HepG2 (cell line): Measurements from ENCODE around the gene MRPL34. TPM values are rescaled to one million over a fixed set of nuclear protein-coding genes. Genes with fewer than 3 reads are reported as not detected.
A peak's percentile ranks its signal among the peaks of the same experiment; 100 is the strongest.

ENCODE experiments used
- ARNT2 ChIP-seq: sonication (generic); formaldehyde crosslinking; IDR thresholded peaks from 2 replicates; pipeline ENCODE4 v1.8.0; 2022; ENCODE audit warnings: mild to moderate bottlenecking, low read depth, missing genetic modification reagents, moderate library complexity
- BCLAF1 ChIP-seq: fragments of 450-650 bp; IDR thresholded peaks from 2 replicates; pipeline ENCODE4 v1.6.1; 2017; ENCODE audit warnings: mild to moderate bottlenecking
- CBX5 ChIP-seq: sonication (generic); formaldehyde crosslinking; IDR thresholded peaks from 2 replicates; pipeline ENCODE4 v1.4.0; 2020; ENCODE audit warnings: missing genetic modification reagents, borderline replicate concordance
- HNF1A ChIP-seq, 2 experiments: sonication (generic) in 1 of 2; formaldehyde crosslinking in 1 of 2; IDR thresholded peaks; 2 replicates each; pipeline versions ENCODE4 v1.4.0 to v1.6.1; 2016 to 2020; ENCODE audit warnings: borderline replicate concordance in 1 of 2, low read depth in 1 of 2, mild to moderate bottlenecking in 1 of 2, missing genetic modification reagents in 1 of 2
- HNRNPLL ChIP-seq: fragments of 200-400 bp; formaldehyde crosslinking; IDR thresholded peaks from 2 replicates; pipeline ENCODE4 v1.6.1; 2017; ENCODE audit warnings: mild to moderate bottlenecking, low read depth, low read length; ENCODE audit not compliant: poor library complexity, severe bottlenecking
- IKZF5 ChIP-seq: IDR thresholded peaks from 2 replicates; pipeline ENCODE4 v1.6.1; 2018; ENCODE audit warnings: missing genetic modification reagents, mild to moderate bottlenecking, missing compliant biosample characterization
- KLF16 ChIP-seq, 2 experiments: sonication (generic) in 1 of 2; formaldehyde crosslinking in 1 of 2; IDR thresholded peaks; 2 replicates each; pipeline versions ENCODE4 v1.6.1 to v1.8.0; 2016 to 2023; ENCODE audit warnings: missing genetic modification reagents in 2 of 2, missing compliant biosample characterization in 1 of 2
- MATR3 ChIP-seq: sonication (generic); formaldehyde crosslinking; IDR thresholded peaks from 2 replicates; pipeline ENCODE4 v1.4.0; 2020; ENCODE audit warnings: missing genetic modification reagents
- RXRB ChIP-seq: IDR thresholded peaks from 2 replicates; pipeline ENCODE4 v1.6.1; 2016; ENCODE audit warnings: borderline replicate concordance, missing genetic modification reagents, missing compliant biosample characterization
- SRY ChIP-seq: sonication (generic); formaldehyde crosslinking; IDR thresholded peaks from 2 replicates; pipeline ENCODE4 v1.8.0; 2022; ENCODE audit warnings: mild to moderate bottlenecking, missing genetic modification reagents
- TARDBP ChIP-seq: sonication (generic); formaldehyde crosslinking; IDR thresholded peaks from 2 replicates; pipeline ENCODE4 v1.8.0; 2022; ENCODE audit warnings: mild to moderate bottlenecking, missing genetic modification reagents
- ZBTB38 ChIP-seq: sonication (generic); formaldehyde crosslinking; IDR thresholded peaks from 2 replicates; pipeline ENCODE4 v1.5.1; 2020; ENCODE audit warnings: mild to moderate bottlenecking, missing genetic modification reagents
- ZFP91 ChIP-seq: sonication (generic); formaldehyde crosslinking; IDR thresholded peaks from 2 replicates; pipeline ENCODE4 v1.9.0; 2022; ENCODE audit warnings: missing genetic modification reagents, mild to moderate bottlenecking, borderline replicate concordance
- ZNF143 ChIP-seq: sonication (generic); formaldehyde crosslinking; IDR thresholded peaks from 2 replicates; pipeline ENCODE4 v1.4.0; 2020; ENCODE audit warnings: missing genetic modification reagents
- ZNF20 ChIP-seq: sonication (generic); formaldehyde crosslinking; IDR thresholded peaks from 2 replicates; pipeline ENCODE4 v1.4.0; 2020; ENCODE audit warnings: mild to moderate bottlenecking, moderate library complexity, missing genetic modification reagents
- ZNF235 ChIP-seq: sonication (generic); formaldehyde crosslinking; IDR thresholded peaks from 2 replicates; pipeline ENCODE4 v1.8.1; 2023; ENCODE audit warnings: mild to moderate bottlenecking, missing genetic modification reagents, borderline replicate concordance
- ZNF414 ChIP-seq: sonication (generic); formaldehyde crosslinking; IDR thresholded peaks from 2 replicates; pipeline ENCODE4 v1.5.0; 2020; ENCODE audit warnings: missing genetic modification reagents
- polyA plus RNA-seq, 8 experiments: library from polyadenylated mRNA; depleted of rRNA in 3 of 8; stranded (reverse) in 7 of 8; unstranded in 1 of 8; fragments of >200 nt; fragmentation: Illumina TruSeq in 4 of 8; extraction: Trizol in 4 of 8; gene quantifications; 2 replicates each; pipeline versions ENCODE4 v1.2.1 to v1.2.3, GENCODE V29; 2011 to 2016; ENCODE audit warnings: low read depth in 4 of 8, missing spikeins in 1 of 8, mixed read lengths in 1 of 8; ENCODE audit not compliant: insufficient read depth in 1 of 8
- total RNA-seq, 5 experiments: library from RNA; depleted of rRNA; stranded (reverse); fragments of >200 nt; fragmentation: Illumina TruSeq; extraction: Trizol; gene quantifications; 2 replicates each; pipeline ENCODE4 v1.2.3, GENCODE V29; 2016; ENCODE audit warnings: low read depth in 1 of 5

MRPL34 gene
- total and polyA plus RNA-seq, 2 of the 13 experiments (the other 11 are each of a cell fraction or from before 2014, with no cell fraction given) = 74.0 to 77.3 TPM

GRCh38 chr19:17282488-17283125 is 23.1 kb upstream of the MRPL34 start (continued):
- TF ChIP-seq ZNF20 (CRISPR knock-in tag) (no peak), ARNT2 (peak; percentile 76; the same call in 1 of the 2 replicates), RXRB (CRISPR knock-in tag) (peak; percentile 51; the same call in 1 of the 2 replicates), KLF16 (CRISPR knock-in tag; IDR thresholded peaks at IDR 0.05) (peak in 1 of 2 experiments; percentile 50; a peak in 1 of 4 replicates), TARDBP (CRISPR knock-in tag) (0 out of 2 replicates have a peak, but pooled peaks have one; percentile 26), HNF1A (IDR thresholded peaks at IDR 0.05; ENCODE audit: low read depth) (no peak), HNF1A (CRISPR knock-in tag; IDR thresholded peaks at IDR 0.05; ENCODE audit: borderline replicate concordance) (0 out of 2 replicates have a peak, but pooled peaks have one; percentile 51), MATR3 (no peak), SRY (CRISPR knock-in tag) (0 out of 2 replicates have a peak, but pooled peaks have one; percentile 41), ZFP91 (CRISPR knock-in tag) (peak; percentile 76; the same call in 1 of the 2 replicates), ZBTB38 (CRISPR knock-in tag) (peak; percentile 84), ZNF143 (CRISPR knock-in tag) (0 out of 2 replicates have a peak, but pooled peaks have one; percentile 18), IKZF5 (CRISPR knock-in tag) (peak; percentile 58; the same call in 1 of the 2 replicates), BCLAF1 (no peak), ZNF235 (CRISPR knock-in tag) (peak; percentile 52; the same call in 1 of the 2 replicates), HNRNPLL (no peak), CBX5 (0 out of 2 replicates have a peak, but pooled peaks have one; percentile 15), ZNF414 (0 out of 2 replicates have a peak, but pooled peaks have one; percentile 57)
